ENCODE data around the gene CDH22.

Gene CDH22

GRCh38 chr20:46333161-46333991, 25.1 kb upstream of the CDH22 start:
- no peak for DNase-seq (ENCODE audit: low read depth)
- no peak overlapping the region for H3K4me3 ChIP-seq (ENCODE audit: low read depth, low read length)
- TF ChIP-seq CTCF (IDR thresholded peaks at IDR 0.05; ENCODE audit: low read depth, low read length, missing control alignments) = no peak

GRCh38 chr20:46332373-46333160, 24.3 kb upstream of the CDH22 start:
- DNase-seq (ENCODE audit: low read depth) = no peak
- H3K4me3 ChIP-seq (ENCODE audit: low read depth, low read length) = no peak overlapping the region

GRCh38 chr20:46331611-46332361, 23.5 kb upstream of the CDH22 start:
- no peak overlapping the region for H3K4me3 ChIP-seq (ENCODE audit: low read depth, low read length)
- no peak for TF ChIP-seq CTCF (IDR thresholded peaks at IDR 0.05; ENCODE audit: low read depth, low read length, missing control alignments)
- DNase-seq (ENCODE audit: low read depth) = no peak

More at GRCh38 chr20:46332373-46333160, 24.3 kb upstream of the CDH22 start:
- TF ChIP-seq CTCF (IDR thresholded peaks at IDR 0.05; ENCODE audit: low read depth, low read length, missing control alignments) = no peak

- no peak for TF ChIP-seq CTCF (IDR thresholded peaks at IDR 0.05; ENCODE audit: low read depth, low read length, missing control alignments)
- H3K4me3 ChIP-seq (ENCODE audit: low read depth, low read length) = no peak overlapping the region
- DNase-seq (ENCODE audit: low read depth) = no peak
Observed at GRCh38 chr20:46330831-46331371, 22.6 kb upstream of the CDH22 start.

- TF ChIP-seq CTCF (IDR thresholded peaks at IDR 0.05; ENCODE audit: low read depth, low read length, missing control alignments) = no peak
- H3K4me3 ChIP-seq (ENCODE audit: low read depth, low read length) = no peak overlapping the region
- no peak for DNase-seq (ENCODE audit: low read depth)
Observed at GRCh38 chr20:46330072-46330763, 21.9 kb upstream of the CDH22 start.
